Naive thymus-derived CD4-positive, alpha-beta T cell (primary cell): ENCODE measurements around the gene IL9R. TPM values are rescaled to one million over a fixed set of nuclear protein-coding genes. Genes with fewer than 3 reads are reported as not detected.

Source experiments
- ATAC-seq: fragments of 150-1000 bp; cut with Tn5 transposase; 2 replicates; pipeline ENCODE4 v1.10.0; 2021; ENCODE audit warnings: mild to moderate bottlenecking, moderate library complexity
- CTCF ChIA-PET: fragments of 350-600 bp; sonication (Branson Sonifier 250); formaldehyde crosslinking; loops from one replicate; lab custom pipeline; 2021; ENCODE audit warnings: antibody characterized with exemption; lab: Charles Lee
- POLR2A ChIA-PET: fragments of 350-600 bp; sonication (Branson Sonifier 250); formaldehyde crosslinking; loops from one replicate; lab custom pipeline; 2021; ENCODE audit warnings: antibody characterized with exemption, inconsistent platforms; lab: Charles Lee
- DNase-seq, 9 donors: peaks; one replicate each; pipeline versions ENCODE4 v3.0.0 to v3.0.0-alpha.2; 2020 to 2022; ENCODE audit warnings: mixed read lengths in 1 of 9
- H3K27ac ChIP-seq: one replicate; pipeline ENCODE4 v1.7.0; 2013; ENCODE audit warnings: mild to moderate bottlenecking, low read depth, low read length, moderate library complexity
- H3K27me3 ChIP-seq, 2 donors: one replicate each; pipeline ENCODE4 v1.7.0; 2013; ENCODE audit warnings: low read length in 2 of 2, mild to moderate bottlenecking in 2 of 2, moderate library complexity in 2 of 2; ENCODE audit not compliant: control insufficient read depth in 2 of 2, insufficient read depth in 2 of 2
- H3K36me3 ChIP-seq, 3 experiments: 1 replicate in 2 of 3; 2 replicates in 1 of 3; pipeline ENCODE4 v1.7.0; 2013; ENCODE audit warnings: low read length in 3 of 3, mild to moderate bottlenecking in 3 of 3, moderate library complexity in 1 of 3; ENCODE audit not compliant: insufficient read depth in 3 of 3, control insufficient read depth in 2 of 3
- H3K4me1 ChIP-seq, 2 donors: one replicate each; pipeline ENCODE4 v1.7.0; 2013; ENCODE audit warnings: low read length in 2 of 2, mild to moderate bottlenecking in 2 of 2, moderate library complexity in 1 of 2; ENCODE audit not compliant: control insufficient read depth in 2 of 2, insufficient read depth in 2 of 2
- H3K4me3 ChIP-seq: 2 replicates; pipeline ENCODE4 v1.7.0; 2013; ENCODE audit warnings: mild to moderate bottlenecking, low read length
- H3K9me3 ChIP-seq, 3 experiments: 1 replicate in 2 of 3; 2 replicates in 1 of 3; pipeline ENCODE4 v1.7.0; 2013; ENCODE audit warnings: low read length in 3 of 3; ENCODE audit not compliant: control insufficient read depth in 2 of 3
- H3K27ac Mint-ChIP-seq, 9 donors: one replicate each; pipeline ENCODE4 v1.8.0; 2020 to 2022; ENCODE audit warnings: mixed read lengths in 9 of 9, mild to moderate bottlenecking in 8 of 9, moderate library complexity in 5 of 9, inconsistent platforms in 2 of 9
- H3K27me3 Mint-ChIP-seq, 5 donors: one replicate each; pipeline ENCODE4 v1.8.0; 2021 to 2022; ENCODE audit warnings: mixed read lengths in 5 of 5, mild to moderate bottlenecking in 1 of 5
- H3K36me3 Mint-ChIP-seq, 5 donors: one replicate each; pipeline ENCODE4 v1.8.0; 2020 to 2022; ENCODE audit warnings: mixed read lengths in 5 of 5, mild to moderate bottlenecking in 3 of 5, inconsistent platforms in 1 of 5
- H3K4me1 Mint-ChIP-seq, 7 donors: one replicate each; pipeline ENCODE4 v1.8.0; 2020 to 2022; ENCODE audit warnings: mixed read lengths in 7 of 7, mild to moderate bottlenecking in 3 of 7, inconsistent platforms in 1 of 7
- H3K4me3 Mint-ChIP-seq, 10 donors: one replicate each; pipeline ENCODE4 v1.8.0; 2020 to 2022; ENCODE audit warnings: mild to moderate bottlenecking in 10 of 10, mixed read lengths in 10 of 10, moderate library complexity in 6 of 10, inconsistent platforms in 2 of 10
- H3K9me3 Mint-ChIP-seq, 11 donors: one replicate each; pipeline ENCODE4 v1.8.0; 2020 to 2022; ENCODE audit warnings: mixed read lengths in 11 of 11, mild to moderate bottlenecking in 4 of 11, inconsistent platforms in 1 of 11, moderate library complexity in 1 of 11
- intact Hi-C, 2 donors: fragments of 100-400 bp; cut with micrococcal nuclease; formaldehyde crosslinking; loops; one replicate each; pipeline ENCODE4 v1.15.1; 2023
- polyA plus RNA-seq, 2 donors: library from polyadenylated mRNA; unstranded; fragments of 300-500 nt; fragmentation: Illumina TruSeq; gene quantifications; one replicate each; pipeline ENCODE4 v1.2.3, GENCODE V29; 2021
- total RNA-seq, 6 experiments: library from RNA in 5 of 6; stranded (reverse) in 5 of 6; gene quantifications; 1 replicate in 5 of 6; 2 replicates in 1 of 6; pipeline ENCODE4 v1.2.3 and lab custom pipeline; 2021 to 2026

IL9R gene
- total and polyA plus RNA-seq, 7 experiments from 2014 or later = 0.12 to 52.7 (median 1.4) TPM; not detected in 1

DNA sequence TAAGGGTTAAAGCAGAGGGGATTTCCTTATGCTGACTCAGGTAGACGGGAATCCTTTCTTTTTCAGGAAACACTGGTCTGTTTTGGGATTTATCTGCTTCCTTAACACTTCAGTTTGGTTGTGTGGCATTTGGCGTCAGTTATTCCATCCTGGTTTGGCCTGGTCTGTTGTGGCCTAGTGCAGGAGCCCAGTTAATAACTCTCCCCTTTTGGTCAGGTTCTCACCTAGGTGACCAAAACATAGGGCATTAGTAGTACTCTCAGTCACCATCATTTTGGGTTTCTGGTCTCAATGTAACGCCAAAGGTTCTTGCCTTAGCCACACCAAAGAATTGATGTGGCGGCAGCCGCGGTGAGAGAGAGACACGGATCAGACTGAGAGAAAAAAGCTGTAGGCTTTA is 39.7 kb upstream of the IL9R start:
- H3K27ac ChIP-seq = no peak overlapping the region
- no peak overlapping the region for H3K27ac Mint-ChIP-seq
- no peak overlapping the region for H3K4me3 Mint-ChIP-seq
- H3K9me3 Mint-ChIP-seq = peaks cover 0 to 7% (median under 1%) of the 10 kb centered on the region in 11 donors
- H3K4me1 ChIP-seq = no peaks in the 10 kb centered on the region
- no peaks in the 10 kb centered on the region for H3K4me1 Mint-ChIP-seq
- H3K36me3 Mint-ChIP-seq = peaks cover 0 to 9% (median 0%) of the 10 kb centered on the region in 5 donors
- ATAC-seq = no peak
- H3K27me3 Mint-ChIP-seq = peaks cover 0 to 7% (median 4%) of the 10 kb centered on the region in 5 donors
- intact Hi-C loops = no loop called here
- DNase-seq = no peak
- no peaks in the 10 kb centered on the region for H3K9me3 ChIP-seq
- H3K4me3 ChIP-seq = no peak overlapping the region
- CTCF ChIA-PET = no interaction called here
- POLR2A ChIA-PET = no interaction called here
- H3K27me3 ChIP-seq = no peaks in the 10 kb centered on the region
- no peaks in the 10 kb centered on the region for H3K36me3 ChIP-seq

DNA sequence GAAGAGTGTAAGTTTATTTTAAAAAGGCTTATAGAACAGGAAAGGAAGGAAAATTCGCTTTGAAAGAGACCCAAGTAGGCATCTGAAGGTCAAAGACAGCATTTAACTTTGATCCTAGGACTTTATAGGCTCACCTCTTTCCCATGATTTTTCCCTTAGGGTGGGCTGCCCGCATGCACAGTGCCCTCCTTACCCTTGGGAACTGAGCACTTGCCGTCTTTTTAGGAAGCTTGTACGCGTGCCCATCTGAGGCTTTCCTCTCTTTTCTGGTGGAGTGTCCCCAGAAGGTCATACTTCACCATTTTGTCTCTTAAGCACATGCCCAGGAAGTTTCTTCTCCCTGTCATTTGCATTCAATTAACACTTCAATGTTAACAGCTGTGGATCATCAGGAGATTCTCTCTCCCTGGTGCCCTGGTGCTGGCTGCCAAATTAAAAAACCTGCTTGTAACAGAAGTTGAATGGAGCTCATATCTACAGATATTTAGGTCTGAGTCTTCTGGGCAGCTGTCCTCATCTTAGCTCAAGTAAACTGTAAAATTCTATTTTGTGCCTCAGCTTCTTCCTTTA is 38.4 kb upstream of the IL9R start:
- DNase-seq (no peak), ATAC-seq (no peak)
- H3K9me3 ChIP-seq = peaks cover 0 to 5% (median 0%) of the 10 kb centered on the region in 3 experiments
- peaks cover 0 to 5% (median 0%) of the 10 kb centered on the region in 5 donors for H3K36me3 Mint-ChIP-seq
- peaks cover 0 to 15% (median 6%) of the 10 kb centered on the region in 11 donors for H3K9me3 Mint-ChIP-seq
- H3K27me3 Mint-ChIP-seq = peaks cover 0 to 11% (median 4%) of the 10 kb centered on the region in 5 donors
- ChIA-PET POLR2A (no interaction called here), CTCF (no interaction called here)
- no peaks in the 10 kb centered on the region for H3K4me1 ChIP-seq
- intact Hi-C loops = no loop called here
- no peaks in the 10 kb centered on the region for H3K27me3 ChIP-seq
- H3K4me1 Mint-ChIP-seq = no peaks in the 10 kb centered on the region
- H3K4me3 Mint-ChIP-seq = no peak overlapping the region
- H3K27ac Mint-ChIP-seq = no peak overlapping the region
- H3K36me3 ChIP-seq = no peaks in the 10 kb centered on the region
- no peak overlapping the region for H3K27ac ChIP-seq
- H3K4me3 ChIP-seq = no peak overlapping the region

DNA sequence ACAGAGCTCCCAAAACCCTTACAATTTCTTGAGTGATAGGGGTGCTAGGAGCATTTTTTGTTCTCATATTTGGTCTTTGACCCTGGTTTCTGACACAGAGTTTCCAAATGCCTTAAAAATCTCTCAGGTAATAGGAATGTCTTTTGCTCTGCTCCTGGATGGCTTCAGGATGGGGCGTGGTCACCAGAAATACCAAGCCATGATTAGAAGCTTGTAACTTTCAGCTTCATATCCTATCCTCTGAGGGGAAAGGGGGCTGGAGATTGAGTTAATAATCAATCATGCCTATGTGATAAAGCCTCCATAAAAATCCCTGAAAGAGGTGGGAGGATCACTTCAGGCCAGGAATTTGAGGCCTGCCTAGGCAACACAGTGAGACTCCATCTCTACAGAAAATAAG is 34.6 kb upstream of the IL9R start:
- peaks cover 0 to 2% of the 10 kb centered on the region in 2 donors for H3K27me3 ChIP-seq
- Mint-ChIP-seq H3K27ac (peak overlapping the region in 1 of 9 donors; percentile 20), H3K4me3 (no peak overlapping the region), H3K4me1 (peaks cover 0 to 10% (median 0%) of the 10 kb centered on the region in 7 donors), H3K36me3 (peaks cover 0 to 5% (median 0%) of the 10 kb centered on the region in 5 donors), H3K27me3 (peaks cover 4 to 27% (median 6%) of the 10 kb centered on the region in 5 donors), H3K9me3 (peaks cover 0 to 29% (median 10%) of the 10 kb centered on the region in 11 donors)
- H3K36me3 ChIP-seq = no peaks in the 10 kb centered on the region
- peaks cover 0 to 5% (median 0%) of the 10 kb centered on the region in 3 experiments for H3K9me3 ChIP-seq
- ChIA-PET POLR2A (no interaction called here), CTCF (no interaction called here)
- H3K4me3 ChIP-seq = no peak overlapping the region
- H3K4me1 ChIP-seq = no peaks in the 10 kb centered on the region
- DNase-seq (no peak), ATAC-seq (no peak)
- intact Hi-C loops = no loop called here
- no peak overlapping the region for H3K27ac ChIP-seq

DNA sequence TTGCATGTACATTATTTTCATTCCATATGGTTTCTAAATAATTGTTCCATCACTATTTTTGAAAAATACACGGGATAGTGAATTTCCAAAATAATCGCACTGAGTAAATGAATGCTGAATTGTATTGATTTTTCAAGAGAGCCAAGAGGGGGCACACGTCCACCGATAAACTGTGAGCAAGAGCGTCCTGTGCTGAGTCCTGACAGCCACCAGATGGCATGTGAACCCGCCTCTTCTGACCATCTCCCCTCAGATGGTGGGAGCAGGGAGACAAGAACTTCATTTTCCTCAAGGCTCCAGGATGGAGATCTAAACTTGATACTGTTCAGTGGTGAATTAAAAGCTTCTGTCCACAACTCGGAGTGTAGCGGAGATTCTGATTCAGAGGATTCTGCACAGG is 30.6 kb upstream of the IL9R start:
- POLR2A ChIA-PET = no interaction called here

DNA sequence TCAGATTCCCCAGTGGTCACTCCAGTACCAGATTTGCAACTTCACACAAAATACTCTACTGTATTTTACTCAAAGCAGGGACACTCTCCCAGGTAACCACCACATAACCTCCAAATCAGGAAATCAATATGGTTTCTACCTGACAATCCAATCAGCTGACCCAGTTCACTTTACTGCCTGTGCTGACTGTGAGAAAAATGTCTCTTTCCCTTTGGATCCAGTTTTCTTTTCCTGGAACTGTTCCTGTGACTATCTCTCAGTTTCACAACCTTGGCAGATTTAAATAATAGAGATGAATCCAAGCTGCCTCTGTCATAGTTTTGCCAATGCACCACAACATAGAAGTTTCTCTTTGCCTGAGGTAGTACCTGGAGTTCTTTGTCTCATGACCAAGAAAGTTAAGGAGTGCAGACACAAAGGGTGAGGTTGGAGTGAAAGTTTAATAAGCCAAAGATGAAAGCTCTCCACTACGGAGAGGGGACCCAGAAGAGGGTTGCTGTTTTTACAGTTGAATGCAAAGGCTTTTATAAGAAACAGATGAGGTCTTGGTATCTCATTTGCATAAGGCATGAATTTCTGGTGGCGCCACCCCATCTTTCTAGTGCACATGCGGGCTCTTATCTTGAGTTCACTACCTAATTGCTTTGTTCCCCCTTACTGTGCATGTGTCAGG is 29.7 kb upstream of the IL9R start:
- H3K27ac Mint-ChIP-seq = peak overlapping the region in 1 of 9 donors; percentile 20
- Histone ChIP-seq H3K27ac (no peak overlapping the region), H3K4me3 (no peak overlapping the region), H3K4me1 (no peaks in the 10 kb centered on the region), H3K27me3 (peaks cover 0 to 2% of the 10 kb centered on the region in 2 donors), H3K36me3 (no peaks in the 10 kb centered on the region), H3K9me3 (peaks cover 0 to 12% (median 0%) of the 10 kb centered on the region in 3 experiments)
- intact Hi-C loops = loop anchor here in 1 of 2 donors (1.0 kb wide), 1 partner anchor 30 kb away; the partner anchor contains the start of gene IL9R
- no peak for ATAC-seq
- POLR2A ChIA-PET = no interaction called here
- no peak overlapping the region for H3K4me3 Mint-ChIP-seq
- no peak for DNase-seq
- H3K36me3 Mint-ChIP-seq = peaks cover 0 to 8% (median 0%) of the 10 kb centered on the region in 5 donors
- peaks cover 0 to 23% (median 0%) of the 10 kb centered on the region in 7 donors for H3K4me1 Mint-ChIP-seq
- H3K9me3 Mint-ChIP-seq = peaks cover 7 to 45% (median 22%) of the 10 kb centered on the region in 11 donors
- CTCF ChIA-PET = no interaction called here
- peaks cover 2 to 51% (median 21%) of the 10 kb centered on the region in 5 donors for H3K27me3 Mint-ChIP-seq

More for the DNA sequence above, 30.6 kb upstream of the IL9R start:
- peaks cover 6 to 52% (median 28%) of the 10 kb centered on the region in 5 donors for H3K27me3 Mint-ChIP-seq
- peaks cover 7 to 50% (median 22%) of the 10 kb centered on the region in 11 donors for H3K9me3 Mint-ChIP-seq
- DNase-seq = peak in 2 of 9 donors; percentile 2 to 29
- H3K4me1 ChIP-seq = no peaks in the 10 kb centered on the region
- H3K27me3 ChIP-seq = peaks cover 0 to 2% of the 10 kb centered on the region in 2 donors
- H3K27ac Mint-ChIP-seq = no peak overlapping the region
- no peak overlapping the region for H3K27ac ChIP-seq
- H3K9me3 ChIP-seq = peaks cover 0 to 12% (median 0%) of the 10 kb centered on the region in 3 experiments
- peaks cover 0 to 23% (median 0%) of the 10 kb centered on the region in 7 donors for H3K4me1 Mint-ChIP-seq
- H3K4me3 ChIP-seq = no peak overlapping the region
- peak; percentile 49 for ATAC-seq
- H3K4me3 Mint-ChIP-seq = no peak overlapping the region
- H3K36me3 Mint-ChIP-seq = peaks cover 0 to 8% (median 0%) of the 10 kb centered on the region in 5 donors
- no peaks in the 10 kb centered on the region for H3K36me3 ChIP-seq
- CTCF ChIA-PET = no interaction called here
- intact Hi-C loops = loop anchor here in 1 of 2 donors (1.0 kb wide), 1 partner anchor 30 kb away; the partner anchor contains the start of gene IL9R

DNA sequence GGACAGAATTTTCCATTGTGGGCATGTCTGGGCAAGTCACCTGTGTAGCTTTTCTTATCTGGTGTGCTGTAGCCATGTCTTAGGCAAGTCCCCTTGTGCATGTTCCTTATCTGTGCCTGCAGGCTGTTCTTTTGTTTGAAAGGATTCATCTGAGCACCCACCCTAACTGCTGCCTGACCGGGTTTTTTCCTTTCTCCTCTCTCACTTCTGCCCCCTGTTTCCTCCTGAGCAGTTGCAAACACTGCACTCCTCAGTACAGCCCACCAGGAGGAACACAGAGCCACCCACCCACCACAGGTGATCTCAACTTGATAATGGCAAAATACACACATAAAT is 29.2 kb upstream of the IL9R start:
- Mint-ChIP-seq H3K4me3 (no peak overlapping the region), H3K27ac (peak overlapping the region in 1 of 9 donors; percentile 46), H3K27me3 (peaks cover 2 to 51% (median 21%) of the 10 kb centered on the region in 5 donors), H3K4me1 (peaks cover 0 to 23% (median 0%) of the 10 kb centered on the region in 7 donors), H3K36me3 (peaks cover 0 to 8% (median 0%) of the 10 kb centered on the region in 5 donors), H3K9me3 (peaks cover 7 to 42% (median 20%) of the 10 kb centered on the region in 11 donors)
- H3K4me1 ChIP-seq = no peaks in the 10 kb centered on the region
- H3K36me3 ChIP-seq = no peaks in the 10 kb centered on the region
- intact Hi-C loops = no loop called here
- H3K9me3 ChIP-seq = peaks cover 0 to 12% (median 0%) of the 10 kb centered on the region in 3 experiments
- no peak overlapping the region for H3K27ac ChIP-seq
- no peak for ATAC-seq
- H3K27me3 ChIP-seq = peaks cover 0 to 2% of the 10 kb centered on the region in 2 donors
- ChIA-PET POLR2A (no interaction called here), CTCF (no interaction called here)
- no peak for DNase-seq
- no peak overlapping the region for H3K4me3 ChIP-seq
